Stimulated activated naive CD8-positive, alpha-beta T cell treated with anti-CD3 and anti-CD28 coated beads, Interleukin-15, Interleukin-2, amounts not matched to agents 100 ng/mL and 50 ng/mL, for 24 hours (primary cell): ENCODE results near the gene LOXL1.

Experiments used
- H3K27ac Mint-ChIP-seq: one replicate; pipeline ENCODE4 v1.8.0; 2021; ENCODE audit warnings: mild to moderate bottlenecking, mixed read lengths
- H3K27me3 Mint-ChIP-seq: one replicate; pipeline ENCODE4 v1.8.0; 2021; ENCODE audit warnings: mixed read lengths
- H3K36me3 Mint-ChIP-seq: one replicate; pipeline ENCODE4 v1.8.0; 2021; ENCODE audit warnings: low read depth, mixed read lengths
- H3K4me1 Mint-ChIP-seq: one replicate; pipeline ENCODE4 v1.8.0; 2021; ENCODE audit warnings: low read depth, mixed read lengths
- H3K4me3 Mint-ChIP-seq: one replicate; pipeline ENCODE4 v1.8.0; 2021; ENCODE audit warnings: mild to moderate bottlenecking, mixed read lengths
- H3K9me3 Mint-ChIP-seq: one replicate; pipeline ENCODE4 v1.8.0; 2021; ENCODE audit warnings: mixed read lengths

LOXL1 gene

DNA sequence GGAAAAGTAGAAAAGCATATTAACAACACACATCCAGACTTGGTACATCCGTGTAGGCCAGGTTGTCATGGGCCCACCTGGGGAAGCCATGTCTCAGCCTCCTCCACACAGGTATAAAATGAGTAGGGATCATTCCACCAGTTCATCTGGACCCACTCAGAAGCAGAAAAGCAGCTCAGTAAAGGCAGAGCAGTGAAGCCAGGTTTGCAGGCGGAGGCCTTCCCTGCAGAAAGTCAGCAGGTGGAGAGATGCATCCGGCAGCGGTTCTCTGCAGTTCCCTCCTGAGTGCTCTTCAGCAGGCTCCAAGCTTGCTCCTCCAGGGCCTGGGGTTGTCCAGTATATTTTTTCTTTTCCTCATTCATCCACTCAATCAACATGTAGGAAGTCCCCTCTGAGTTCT, 22.1 kb downstream of the LOXL1 start:
- Mint-ChIP-seq H3K9me3 (no peaks in the 10 kb centered on the region), H3K36me3 (no peaks in the 10 kb centered on the region), H3K4me1 (peaks cover 3% of the 10 kb centered on the region), H3K27ac (no peak overlapping the region), H3K27me3 (no peaks in the 10 kb centered on the region), H3K4me3 (no peak overlapping the region)

DNA sequence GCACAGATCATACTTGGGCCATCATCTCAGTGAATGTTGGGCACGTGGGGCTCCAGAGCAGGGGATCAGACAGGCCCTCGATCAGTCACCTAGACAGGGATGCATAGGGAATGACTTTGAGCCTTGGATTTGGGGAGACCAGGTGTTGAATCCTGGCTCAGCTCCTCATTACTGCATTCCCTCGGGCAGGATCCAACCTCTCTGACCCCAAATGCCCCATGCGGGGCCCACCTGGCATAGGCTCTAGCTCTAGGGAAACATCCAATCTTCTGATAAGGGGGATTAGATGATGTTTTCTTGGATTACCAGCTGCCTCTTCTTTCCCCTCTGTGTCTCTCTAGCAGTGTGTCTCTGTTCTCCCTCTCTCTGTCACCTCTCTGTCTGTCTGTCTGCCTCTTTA, 22.7 kb downstream of the LOXL1 start:
- Mint-ChIP-seq H3K4me3 (no peak overlapping the region), H3K36me3 (no peaks in the 10 kb centered on the region), H3K27me3 (no peaks in the 10 kb centered on the region), H3K27ac (no peak overlapping the region), H3K9me3 (no peaks in the 10 kb centered on the region), H3K4me1 (peaks cover 3% of the 10 kb centered on the region)

DNA sequence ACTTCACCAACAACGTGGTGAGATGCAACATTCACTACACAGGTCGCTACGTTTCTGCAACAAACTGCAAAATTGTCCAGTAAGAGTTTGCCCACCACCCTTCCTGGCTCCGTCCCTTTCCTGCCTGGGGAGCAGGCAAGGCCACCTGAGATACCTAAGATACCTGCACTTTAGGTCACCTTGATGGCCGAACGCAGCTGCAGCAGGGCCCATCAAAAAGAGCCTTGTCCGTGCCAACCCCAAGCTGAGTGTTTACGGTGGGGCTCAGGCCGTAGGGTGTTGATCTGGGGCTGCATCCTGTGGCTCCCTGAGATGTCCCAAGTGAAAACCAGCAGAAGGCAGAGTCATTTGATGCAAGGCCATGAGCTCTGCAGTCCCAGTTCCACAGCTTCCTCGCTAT, 23.2 kb downstream of the LOXL1 start:
- Mint-ChIP-seq H3K9me3 (no peaks in the 10 kb centered on the region), H3K4me1 (peaks cover 3% of the 10 kb centered on the region), H3K36me3 (no peaks in the 10 kb centered on the region), H3K4me3 (no peak overlapping the region), H3K27ac (no peak overlapping the region), H3K27me3 (no peaks in the 10 kb centered on the region)

GRCh38 chr15:73950479-73950830, 24.2 kb downstream of the LOXL1 start:
- Mint-ChIP-seq H3K9me3 (no peaks in the 10 kb centered on the region), H3K4me3 (no peak overlapping the region), H3K27me3 (no peaks in the 10 kb centered on the region), H3K27ac (no peak overlapping the region), H3K4me1 (peaks cover 3% of the 10 kb centered on the region), H3K36me3 (no peaks in the 10 kb centered on the region)

- no peak overlapping the region for H3K4me3 Mint-ChIP-seq
- no peaks in the 10 kb centered on the region for H3K36me3 Mint-ChIP-seq
- no peaks in the 10 kb centered on the region for H3K27me3 Mint-ChIP-seq
- H3K4me1 Mint-ChIP-seq: peaks cover 3% of the 10 kb centered on the region
- H3K9me3 Mint-ChIP-seq: no peaks in the 10 kb centered on the region
- no peak overlapping the region for H3K27ac Mint-ChIP-seq
Measured at GRCh38 chr15:73950831-73951561, 24.7 kb downstream of the LOXL1 start.

- Mint-ChIP-seq H3K36me3 (no peaks in the 10 kb centered on the region), H3K4me1 (peaks cover 3% of the 10 kb centered on the region), H3K27me3 (no peaks in the 10 kb centered on the region), H3K9me3 (no peaks in the 10 kb centered on the region), H3K27ac (no peak overlapping the region), H3K4me3 (no peak overlapping the region)
Measured at GRCh38 chr15:73951601-73952000, 25.3 kb downstream of the LOXL1 start.

DNA sequence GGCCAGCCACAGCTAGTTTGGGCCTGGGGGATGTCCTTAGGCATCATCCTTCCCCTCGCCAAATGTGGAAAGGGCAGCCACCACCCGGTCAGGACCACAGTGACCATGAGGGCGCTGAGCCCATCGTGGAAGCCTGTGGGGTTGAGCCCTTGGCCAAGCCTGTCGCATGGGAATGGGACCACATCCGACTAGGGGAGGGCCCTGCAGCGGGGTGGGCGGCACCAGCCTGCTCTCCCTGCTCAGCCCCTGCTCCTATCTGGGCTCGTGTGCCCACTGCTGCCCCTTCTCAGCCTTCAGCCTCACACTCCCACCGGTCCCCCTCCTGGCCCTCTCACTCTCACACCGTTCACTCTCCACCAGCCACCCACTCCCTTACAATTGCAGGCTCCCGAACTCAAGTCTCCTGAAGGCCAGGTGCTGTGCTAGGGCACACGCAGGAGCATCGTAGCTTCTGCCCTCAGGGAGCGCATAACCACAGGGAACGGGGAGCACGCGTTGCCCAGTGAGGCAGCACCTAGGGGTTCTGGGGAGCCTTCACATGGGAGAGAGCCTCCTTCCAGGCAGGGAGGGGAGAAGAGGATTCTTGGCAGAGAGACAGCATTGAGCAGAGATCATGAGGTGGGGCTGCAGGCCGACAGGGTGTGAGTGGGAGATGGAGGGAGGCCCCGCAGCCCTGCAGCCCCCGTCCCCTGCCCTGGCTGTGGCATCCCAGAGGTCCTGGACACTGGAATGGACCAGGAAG, 26.1 kb downstream of the LOXL1 start:
- H3K36me3 Mint-ChIP-seq: no peaks in the 10 kb centered on the region
- H3K9me3 Mint-ChIP-seq: no peaks in the 10 kb centered on the region
- H3K4me3 Mint-ChIP-seq: no peak overlapping the region
- H3K4me1 Mint-ChIP-seq: peaks cover 9% of the 10 kb centered on the region
- H3K27ac Mint-ChIP-seq: no peak overlapping the region
- no peaks in the 10 kb centered on the region for H3K27me3 Mint-ChIP-seq

DNA sequence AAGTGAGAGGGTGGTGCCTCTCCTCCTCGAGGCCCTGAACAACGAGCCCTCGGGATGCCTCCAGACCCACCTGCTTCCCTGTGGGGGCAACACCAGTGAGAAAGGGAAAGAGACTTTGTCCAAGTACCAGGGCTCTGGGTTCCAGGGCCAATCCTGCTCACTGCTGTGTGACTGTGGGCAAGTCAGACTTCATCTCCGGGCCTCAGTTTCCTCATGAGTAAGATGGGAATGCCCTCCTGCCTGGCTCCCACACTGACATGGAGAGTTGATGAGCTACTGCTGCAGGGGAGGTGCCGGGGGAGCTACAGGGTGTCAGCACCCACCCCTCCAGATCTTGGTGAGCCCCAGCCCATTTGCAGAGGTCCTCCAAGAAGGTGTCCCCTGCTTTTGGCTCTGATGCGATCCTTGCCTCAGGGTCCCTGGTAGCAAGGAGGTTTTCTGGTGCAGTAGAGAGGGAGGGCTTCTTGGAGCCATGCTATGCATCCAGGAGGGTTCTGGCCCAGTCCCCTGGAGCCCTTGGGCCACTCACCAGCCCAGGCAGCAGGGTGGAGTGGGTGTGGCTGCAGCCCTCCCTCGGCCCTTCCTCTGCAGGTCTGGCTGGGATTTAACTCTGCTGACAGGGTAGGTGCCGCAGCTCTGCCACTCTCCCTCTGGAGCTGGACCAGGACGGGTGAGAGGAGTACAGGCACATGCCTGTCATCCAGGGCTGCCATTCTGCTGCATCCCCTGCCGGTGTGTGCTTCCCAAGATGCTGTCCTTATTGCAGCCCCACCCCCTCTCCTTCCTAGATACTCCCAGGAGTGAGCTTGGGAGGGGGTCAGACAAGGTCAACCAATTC, 26.9 kb downstream of the LOXL1 start:
- H3K27ac Mint-ChIP-seq: no peak overlapping the region
- H3K27me3 Mint-ChIP-seq: no peaks in the 10 kb centered on the region
- H3K9me3 Mint-ChIP-seq: no peaks in the 10 kb centered on the region
- H3K4me1 Mint-ChIP-seq: peaks cover 12% of the 10 kb centered on the region
- no peak overlapping the region for H3K4me3 Mint-ChIP-seq
- H3K36me3 Mint-ChIP-seq: no peaks in the 10 kb centered on the region

GRCh38 chr15:73954188-73955145, 28.2 kb downstream of the LOXL1 start:
- H3K4me1 Mint-ChIP-seq: peaks cover 20% of the 10 kb centered on the region
- no peak overlapping the region for H3K4me3 Mint-ChIP-seq
- H3K27me3 Mint-ChIP-seq: no peaks in the 10 kb centered on the region
- no peaks in the 10 kb centered on the region for H3K36me3 Mint-ChIP-seq
- H3K27ac Mint-ChIP-seq: no peak overlapping the region
- no peaks in the 10 kb centered on the region for H3K9me3 Mint-ChIP-seq

GRCh38 chr15:73955326-73955725, 29.1 kb downstream of the LOXL1 start:
- Mint-ChIP-seq H3K27ac (no peak overlapping the region), H3K4me3 (no peak overlapping the region), H3K4me1 (peaks cover 27% of the 10 kb centered on the region), H3K27me3 (no peaks in the 10 kb centered on the region), H3K9me3 (no peaks in the 10 kb centered on the region), H3K36me3 (no peaks in the 10 kb centered on the region)

- peaks cover 29% of the 10 kb centered on the region for H3K4me1 Mint-ChIP-seq
- H3K4me3 Mint-ChIP-seq: no peak overlapping the region
- no peak overlapping the region for H3K27ac Mint-ChIP-seq
- no peaks in the 10 kb centered on the region for H3K27me3 Mint-ChIP-seq
- no peaks in the 10 kb centered on the region for H3K9me3 Mint-ChIP-seq
- H3K36me3 Mint-ChIP-seq: no peaks in the 10 kb centered on the region
Measured at GRCh38 chr15:73955861-73956742, 29.8 kb downstream of the LOXL1 start.

GRCh38 chr15:73956743-73957135, 30.5 kb downstream of the LOXL1 start:
- Mint-ChIP-seq H3K4me3 (no peak overlapping the region), H3K27me3 (no peaks in the 10 kb centered on the region), H3K4me1 (peaks cover 26% of the 10 kb centered on the region), H3K9me3 (no peaks in the 10 kb centered on the region), H3K27ac (no peak overlapping the region), H3K36me3 (no peaks in the 10 kb centered on the region)

- H3K4me1 Mint-ChIP-seq: peaks cover 26% of the 10 kb centered on the region
- no peaks in the 10 kb centered on the region for H3K27me3 Mint-ChIP-seq
- H3K4me3 Mint-ChIP-seq: no peak overlapping the region
- H3K36me3 Mint-ChIP-seq: no peaks in the 10 kb centered on the region
- no peak overlapping the region for H3K27ac Mint-ChIP-seq
- H3K9me3 Mint-ChIP-seq: no peaks in the 10 kb centered on the region
Measured at GRCh38 chr15:73957276-73957675, 31.0 kb downstream of the LOXL1 start.

DNA sequence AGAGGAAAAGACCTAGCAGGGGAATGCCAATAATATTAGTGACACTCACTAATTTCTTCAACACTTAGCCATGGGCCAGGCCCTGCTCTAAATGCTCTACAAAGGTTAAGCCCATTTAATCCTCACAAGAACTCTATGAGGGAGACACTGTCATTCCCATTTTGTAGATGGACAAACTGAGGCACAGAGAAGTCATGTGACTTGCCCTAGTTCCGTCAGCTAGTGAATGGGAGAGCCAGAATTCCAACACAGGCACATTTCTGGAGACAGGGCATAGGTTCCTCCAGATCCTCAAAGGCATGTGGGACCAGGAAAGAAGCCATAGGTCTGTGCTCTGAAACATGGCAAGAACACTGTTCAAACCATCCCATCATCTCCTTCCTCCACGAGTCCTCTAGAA, 31.5 kb downstream of the LOXL1 start:
- no peaks in the 10 kb centered on the region for H3K9me3 Mint-ChIP-seq
- no peak overlapping the region for H3K27ac Mint-ChIP-seq
- no peak overlapping the region for H3K4me3 Mint-ChIP-seq
- no peaks in the 10 kb centered on the region for H3K36me3 Mint-ChIP-seq
- H3K4me1 Mint-ChIP-seq: peaks cover 26% of the 10 kb centered on the region
- no peaks in the 10 kb centered on the region for H3K27me3 Mint-ChIP-seq
